GM12865 (cell line): Measurements from ENCODE around the gene FGF19.

Experiments
- DNase-seq: peaks from one replicate; pipeline ENCODE4 v3.0.0; 2010; ENCODE audit warnings: low read depth
- H3K4me3 ChIP-seq: 2 replicates; pipeline ENCODE4 v1.5.1; 2011; ENCODE audit warnings: mild to moderate bottlenecking, low read depth, low read length, control low read depth
- CTCF ChIP-seq: IDR thresholded peaks from 2 replicates; pipeline ENCODE4 v1.5.1; 2011; ENCODE audit warnings: low read length, control low read depth, low read depth, inconsistent platforms; ENCODE audit not compliant: insufficient read depth; ENCODE audit errors: missing control alignments

Gene FGF19

GRCh38 chr11:69682681-69683326 is 21.0 kb downstream of the FGF19 start:
- no peak for TF ChIP-seq CTCF
- H3K4me3 ChIP-seq: no peak overlapping the region
- no peak for DNase-seq

- no peak for DNase-seq
- TF ChIP-seq CTCF: no peak
- no peak overlapping the region for H3K4me3 ChIP-seq
Measured at GRCh38 chr11:69682221-69682620, 21.6 kb downstream of the FGF19 start.

- no peak for TF ChIP-seq CTCF
- no peak for DNase-seq
- no peak overlapping the region for H3K4me3 ChIP-seq
Measured at GRCh38 chr11:69680688-69681087, 23.1 kb downstream of the FGF19 start.

GRCh38 chr11:69677749-69678148 is 26.1 kb downstream of the FGF19 start:
- H3K4me3 ChIP-seq: no peak overlapping the region
- TF ChIP-seq CTCF: no peak
- no peak for DNase-seq

GRCh38 chr11:69674886-69675714 is 28.7 kb downstream of the FGF19 start, which contains the start of gene LTO1:
LTO1 (minus strand) TSS chr11:69675353; CDS start chr11:69675239, 114 bp downstream.
- no peak for TF ChIP-seq CTCF
- peak within 1 kb of the TSS; percentile 94 for H3K4me3 ChIP-seq
- peak; percentile 96 for DNase-seq

GRCh38 chr11:69674267-69674885 is 29.4 kb downstream of the FGF19 start:
- no peak for TF ChIP-seq CTCF
- peak overlapping the region; percentile 94 for H3K4me3 ChIP-seq
- DNase-seq: peak; percentile 16
